IPS-18a (cell line): Measurements from ENCODE around the gene SF3A2.

Experiments
- H3K27ac ChIP-seq: one replicate; pipeline ENCODE4 v1.5.1; 2013; ENCODE audit warnings: low read length
- H3K27me3 ChIP-seq: one replicate; pipeline ENCODE4 v1.6.1; 2013; ENCODE audit warnings: mild to moderate bottlenecking, low read length; ENCODE audit not compliant: control insufficient read depth, insufficient read depth
- H3K36me3 ChIP-seq: one replicate; pipeline ENCODE4 v1.6.1; 2013; ENCODE audit warnings: low read depth, low read length; ENCODE audit not compliant: control insufficient read depth
- H3K4me1 ChIP-seq: one replicate; pipeline ENCODE4 v1.6.1; 2013; ENCODE audit warnings: low read depth, low read length; ENCODE audit not compliant: control insufficient read depth
- H3K4me3 ChIP-seq: one replicate; pipeline ENCODE4 v1.5.1; 2013; ENCODE audit warnings: low read length
- H3K9ac ChIP-seq: one replicate; pipeline ENCODE4 v1.6.1; 2013; ENCODE audit warnings: mild to moderate bottlenecking, low read length, moderate library complexity
- H3K9me3 ChIP-seq: one replicate; pipeline ENCODE4 v1.6.1; 2013; ENCODE audit warnings: low read depth, low read length; ENCODE audit not compliant: control insufficient read depth

The SF3A2 gene

DNA sequence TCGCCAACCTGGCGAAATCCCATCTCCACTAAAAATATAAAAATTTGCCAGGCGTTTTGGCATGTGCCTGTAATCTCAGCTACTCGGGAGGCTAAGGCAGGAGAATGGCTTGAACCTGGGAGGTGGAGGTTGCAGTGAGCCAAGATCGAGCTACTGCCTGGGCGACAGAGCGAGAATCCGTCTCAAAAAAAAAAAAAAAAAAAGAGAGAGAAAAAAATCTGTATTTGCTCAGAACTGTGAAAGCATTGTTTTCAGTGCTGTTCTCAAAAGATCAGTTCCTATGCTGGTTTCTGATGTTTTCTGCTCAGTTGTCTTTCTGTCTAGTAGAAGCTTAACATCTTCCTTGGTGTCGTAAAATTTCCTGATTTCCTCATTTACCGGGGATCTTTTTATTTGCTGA lies 2.5 kb downstream of the SF3A2 start:
- H3K36me3 ChIP-seq: peaks cover 11% of the 10 kb centered on the region

DNA sequence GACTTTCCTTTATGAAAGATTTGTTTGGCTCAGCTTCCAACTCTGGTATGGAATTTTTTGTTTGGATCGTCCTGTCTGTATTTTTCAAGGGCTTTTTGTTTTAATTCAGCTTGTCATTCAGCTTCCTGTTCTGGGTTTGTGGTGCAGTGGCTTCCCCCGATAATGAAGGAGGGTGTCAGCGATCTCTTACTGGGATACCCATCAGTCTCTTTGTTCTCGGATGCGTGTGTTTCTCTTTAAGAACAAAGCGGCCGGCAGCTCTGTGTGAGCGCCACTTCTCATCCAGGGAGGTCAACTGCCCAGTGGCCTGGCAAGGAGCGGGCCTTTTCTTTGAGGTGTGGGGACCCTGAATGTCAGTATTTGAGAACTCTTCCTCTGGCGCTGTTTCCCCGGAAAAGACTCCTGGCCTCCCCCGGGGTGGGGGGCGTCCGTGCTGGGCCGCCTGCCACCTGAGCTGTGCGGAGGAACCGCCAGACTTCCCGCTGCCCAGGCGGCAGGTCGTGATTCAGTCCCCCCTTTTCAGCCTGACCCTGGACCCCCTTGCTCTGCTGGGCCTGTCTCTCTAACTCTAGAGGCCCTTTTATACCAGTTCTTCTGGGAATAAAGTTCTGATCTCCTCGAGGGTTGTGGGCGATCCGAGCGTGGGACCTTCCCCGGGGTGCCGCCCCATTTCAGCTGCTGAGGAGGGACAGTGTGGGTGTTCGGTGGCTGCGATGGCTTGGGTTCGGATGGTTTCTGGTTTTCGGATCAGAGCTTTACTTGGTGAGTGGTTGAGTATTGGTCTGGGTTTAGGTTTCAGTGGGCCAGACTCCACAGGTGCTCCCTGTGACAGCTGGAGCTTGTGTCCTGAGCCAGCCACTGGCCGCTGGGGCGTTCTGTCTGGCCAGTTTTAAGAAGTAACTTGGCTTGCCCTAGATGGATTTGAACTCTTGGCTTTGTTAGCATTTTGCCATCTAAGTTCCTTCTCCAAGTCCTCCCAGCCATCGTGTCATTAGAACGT lies 3.4 kb downstream of the SF3A2 start:
- H3K27me3 ChIP-seq: no peaks in the 10 kb centered on the region
- peak overlapping the region; percentile 65 for H3K9ac ChIP-seq
- no peaks in the 10 kb centered on the region for H3K9me3 ChIP-seq
- peaks cover 19% of the 10 kb centered on the region for H3K36me3 ChIP-seq
- H3K4me1 ChIP-seq: peaks cover 23% of the 10 kb centered on the region
- no peak overlapping the region for H3K27ac ChIP-seq
- peak overlapping the region; percentile 90 for H3K4me3 ChIP-seq

More for the DNA sequence above, 2.5 kb downstream of the SF3A2 start:
- H3K9me3 ChIP-seq: no peaks in the 10 kb centered on the region
- H3K27me3 ChIP-seq: no peaks in the 10 kb centered on the region
- H3K4me1 ChIP-seq: peaks cover 23% of the 10 kb centered on the region
- H3K27ac ChIP-seq: no peak overlapping the region
- H3K9ac ChIP-seq: peak overlapping the region; percentile 65
- peak overlapping the region; percentile 90 for H3K4me3 ChIP-seq

DNA sequence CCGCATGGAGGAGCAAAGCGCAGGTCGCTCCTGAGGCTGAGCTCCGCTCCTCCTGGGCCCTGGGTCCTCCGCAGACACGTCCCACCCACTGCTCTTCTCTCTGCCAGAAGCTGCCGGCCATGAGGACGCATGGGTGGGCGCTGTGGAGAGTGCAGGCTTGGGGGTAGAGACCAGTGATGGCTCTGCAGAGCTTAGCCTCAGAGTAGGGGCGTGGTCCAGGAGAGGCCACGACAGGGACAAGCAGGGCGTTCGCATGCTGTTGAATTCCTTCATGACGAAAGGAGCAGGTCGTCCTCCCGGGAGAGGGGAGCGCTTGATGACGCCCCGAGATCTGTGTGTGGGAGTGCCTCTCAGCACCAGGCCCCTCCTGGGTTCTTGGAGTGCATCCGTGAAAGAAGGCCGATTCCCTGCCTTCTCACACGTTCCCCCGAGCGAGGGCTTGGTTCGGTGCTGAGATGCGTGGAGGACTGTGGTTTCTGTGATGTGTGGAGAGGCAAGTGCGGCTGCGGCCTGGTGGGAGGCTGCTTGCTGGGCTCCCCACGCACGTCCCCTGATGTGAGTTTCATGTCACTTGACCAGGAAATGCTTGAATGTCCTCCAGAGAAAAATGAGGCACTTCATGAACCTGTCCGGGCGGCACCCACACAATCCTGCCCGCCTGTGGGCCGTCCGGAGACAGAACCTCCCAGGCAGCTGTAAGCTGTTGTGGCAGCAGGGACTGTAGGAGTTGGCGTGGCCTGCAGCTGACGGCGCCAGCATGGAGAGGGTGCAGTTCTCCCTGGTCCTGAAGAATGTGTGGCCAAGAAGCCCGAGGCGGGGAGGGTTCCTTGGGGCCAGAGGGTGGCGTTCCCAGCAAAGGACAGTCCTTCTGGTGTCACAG lies 4.5 kb downstream of the SF3A2 start:
- Histone ChIP-seq H3K9me3 (no peaks in the 10 kb centered on the region), H3K9ac (no peak overlapping the region), H3K27me3 (no peaks in the 10 kb centered on the region), H3K4me3 (peak overlapping the region; percentile 90), H3K36me3 (peaks cover 30% of the 10 kb centered on the region), H3K27ac (no peak overlapping the region), H3K4me1 (peaks cover 23% of the 10 kb centered on the region)

DNA sequence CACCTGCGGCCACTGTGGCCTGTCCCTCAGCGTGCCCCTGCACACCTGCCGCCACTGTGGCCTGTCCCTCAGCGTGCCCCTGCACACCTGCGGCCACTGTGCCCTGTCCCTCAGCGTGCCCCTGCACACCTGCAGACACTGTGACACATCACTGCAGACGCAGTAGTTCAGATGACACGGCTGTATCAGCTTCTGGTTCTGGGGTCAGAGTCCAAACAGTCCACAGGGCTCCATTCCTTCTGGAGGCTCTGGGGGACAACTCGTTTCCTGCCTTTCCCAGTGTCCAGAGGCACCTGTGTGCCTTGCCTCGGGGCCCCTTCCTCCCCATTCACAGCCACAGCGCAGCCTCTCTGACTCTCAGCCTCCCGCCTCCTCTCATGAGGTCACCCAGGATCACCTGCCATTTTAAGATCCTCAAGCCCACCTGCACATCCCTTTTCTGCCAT lies 5.5 kb downstream of the SF3A2 start:
- Histone ChIP-seq H3K27ac (no peak overlapping the region), H3K27me3 (no peaks in the 10 kb centered on the region), H3K4me3 (no peak overlapping the region), H3K9me3 (no peaks in the 10 kb centered on the region), H3K4me1 (peaks cover 23% of the 10 kb centered on the region), H3K36me3 (peaks cover 40% of the 10 kb centered on the region), H3K9ac (no peak overlapping the region)

DNA sequence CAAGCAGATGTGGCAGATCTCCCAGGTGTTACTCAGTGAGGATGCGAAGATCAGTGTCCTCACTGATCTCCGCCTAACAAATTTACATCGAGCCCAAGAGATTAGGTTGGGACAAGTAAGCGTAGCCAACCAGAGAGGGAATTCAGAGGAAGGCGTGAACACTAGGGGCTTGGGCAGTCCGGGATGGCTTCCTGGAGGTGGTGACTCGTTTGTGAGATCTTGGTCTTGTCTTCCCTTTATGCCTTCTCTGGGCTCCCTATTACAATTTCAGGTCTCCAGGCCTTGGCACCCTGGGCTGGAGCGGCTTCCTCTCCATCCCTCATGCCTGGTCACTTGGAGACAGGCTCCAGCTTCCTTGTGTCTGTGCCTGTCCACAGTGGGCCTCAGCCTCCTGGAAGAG lies 6.2 kb downstream of the SF3A2 start:
- Histone ChIP-seq H3K4me1 (peaks cover 18% of the 10 kb centered on the region), H3K9me3 (no peaks in the 10 kb centered on the region), H3K9ac (no peak overlapping the region), H3K36me3 (peaks cover 43% of the 10 kb centered on the region), H3K27ac (no peak overlapping the region), H3K27me3 (no peaks in the 10 kb centered on the region), H3K4me3 (no peak overlapping the region)

DNA sequence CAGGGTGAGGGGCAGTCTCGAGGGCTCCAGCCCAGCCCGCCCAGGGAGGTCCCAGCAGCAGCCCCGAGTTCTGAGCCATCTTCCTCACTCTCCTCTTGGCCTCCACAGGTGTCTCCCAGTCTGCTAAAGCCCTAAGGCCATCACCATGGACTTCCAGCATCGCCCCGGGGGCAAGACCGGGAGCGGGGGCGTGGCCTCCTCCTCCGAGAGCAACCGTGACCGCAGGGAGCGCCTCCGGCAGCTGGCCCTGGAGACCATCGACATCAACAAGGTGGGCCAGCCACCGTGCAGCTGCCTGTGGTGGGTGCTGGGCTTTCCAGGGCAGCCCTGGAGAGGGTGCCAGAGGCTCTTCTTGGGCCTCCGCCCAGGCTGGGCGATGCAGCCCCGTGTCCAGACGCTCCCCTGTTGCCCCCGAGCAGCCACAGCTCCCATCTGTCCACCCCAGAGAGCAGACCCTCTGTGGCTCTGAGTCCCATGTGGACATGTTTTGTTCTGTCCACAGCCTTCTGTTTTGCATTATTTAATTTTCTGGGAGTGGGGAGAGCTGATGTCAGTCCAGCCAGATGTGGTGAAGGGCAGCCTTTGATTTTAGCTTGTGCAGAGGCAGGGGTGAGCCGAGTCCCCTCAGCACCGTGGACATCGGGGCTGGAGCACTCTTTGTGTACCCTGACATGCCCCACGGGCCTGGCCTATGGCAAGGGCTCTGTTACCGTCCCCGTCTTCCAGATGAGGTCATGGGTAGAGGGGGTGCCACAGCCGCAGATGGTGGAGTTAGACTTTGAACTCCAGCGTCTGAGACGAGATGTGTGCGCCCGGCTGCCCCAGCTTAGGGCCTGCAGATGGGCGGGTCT lies 6.9 kb downstream of the SF3A2 start:
- H3K9ac ChIP-seq: no peak overlapping the region
- no peak overlapping the region for H3K27ac ChIP-seq
- H3K27me3 ChIP-seq: no peaks in the 10 kb centered on the region
- H3K9me3 ChIP-seq: no peaks in the 10 kb centered on the region
- H3K36me3 ChIP-seq: peaks cover 43% of the 10 kb centered on the region
- H3K4me1 ChIP-seq: peaks cover 11% of the 10 kb centered on the region
- H3K4me3 ChIP-seq: no peak overlapping the region

DNA sequence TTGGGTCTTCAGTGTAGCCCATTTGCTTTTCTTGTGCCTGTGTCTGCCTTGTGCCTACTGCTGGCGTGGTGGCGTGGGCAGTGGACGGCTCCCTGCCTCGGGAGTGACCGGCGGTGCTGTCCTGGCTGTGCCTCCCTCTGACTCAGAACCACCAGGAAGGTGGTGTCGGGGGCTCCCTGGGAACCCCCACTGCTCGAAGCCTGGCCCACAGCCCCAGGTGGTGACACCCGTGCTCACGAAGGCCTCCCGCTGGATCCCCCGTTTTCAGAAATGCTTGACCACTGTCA lies 7.4 kb downstream of the SF3A2 start:
- peaks cover 6% of the 10 kb centered on the region for H3K4me1 ChIP-seq
- peaks cover 43% of the 10 kb centered on the region for H3K36me3 ChIP-seq
- H3K27me3 ChIP-seq: no peaks in the 10 kb centered on the region
- H3K27ac ChIP-seq: no peak overlapping the region
- H3K9ac ChIP-seq: no peak overlapping the region
- H3K4me3 ChIP-seq: no peak overlapping the region
- no peaks in the 10 kb centered on the region for H3K9me3 ChIP-seq

DNA sequence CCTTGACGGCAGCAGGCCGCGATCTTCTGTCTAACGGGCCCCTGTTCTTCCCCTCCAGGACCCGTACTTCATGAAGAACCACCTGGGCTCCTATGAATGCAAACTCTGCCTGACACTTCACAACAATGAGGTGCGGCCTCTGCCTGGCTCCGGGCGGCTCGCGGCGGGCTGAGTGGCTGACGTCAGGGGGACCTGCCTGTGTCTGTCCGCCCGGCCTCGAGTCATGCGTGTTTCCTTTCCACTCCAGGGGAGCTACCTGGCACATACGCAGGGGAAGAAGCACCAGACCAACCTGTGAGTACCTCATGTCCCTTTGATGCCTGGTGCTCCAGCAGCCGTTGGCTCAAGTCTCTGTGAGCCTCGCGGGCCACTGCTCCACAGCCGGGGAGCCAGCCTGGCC lies 7.9 kb downstream of the SF3A2 start:
- no peak overlapping the region for H3K27ac ChIP-seq
- H3K9me3 ChIP-seq: no peaks in the 10 kb centered on the region
- no peaks in the 10 kb centered on the region for H3K27me3 ChIP-seq
- peaks cover 43% of the 10 kb centered on the region for H3K36me3 ChIP-seq
- H3K4me3 ChIP-seq: no peak overlapping the region
- H3K4me1 ChIP-seq: peaks cover 2% of the 10 kb centered on the region
- no peak overlapping the region for H3K9ac ChIP-seq

DNA sequence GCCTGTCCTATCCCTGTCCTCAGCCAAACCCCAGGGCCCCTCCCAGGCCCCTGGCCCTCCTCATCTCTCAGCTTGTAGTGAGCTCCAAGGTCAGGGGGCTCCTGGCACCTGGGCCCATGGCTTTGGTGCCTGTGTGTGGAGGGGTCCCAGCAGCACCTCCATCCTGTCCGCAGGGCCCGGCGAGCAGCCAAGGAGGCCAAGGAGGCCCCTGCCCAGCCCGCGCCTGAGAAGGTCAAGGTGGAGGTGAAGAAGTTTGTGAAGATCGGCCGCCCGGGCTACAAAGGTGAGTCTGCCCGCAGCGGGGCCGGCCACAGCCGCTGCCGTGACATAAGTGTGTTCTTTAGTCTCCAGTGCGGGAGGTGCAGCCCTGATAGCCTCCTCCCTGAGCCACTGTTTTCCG lies 8.6 kb downstream of the SF3A2 start:
- Histone ChIP-seq H3K4me1 (no peaks in the 10 kb centered on the region), H3K27ac (no peak overlapping the region), H3K36me3 (peaks cover 43% of the 10 kb centered on the region), H3K9ac (no peak overlapping the region), H3K27me3 (no peaks in the 10 kb centered on the region), H3K4me3 (no peak overlapping the region), H3K9me3 (no peaks in the 10 kb centered on the region)

DNA sequence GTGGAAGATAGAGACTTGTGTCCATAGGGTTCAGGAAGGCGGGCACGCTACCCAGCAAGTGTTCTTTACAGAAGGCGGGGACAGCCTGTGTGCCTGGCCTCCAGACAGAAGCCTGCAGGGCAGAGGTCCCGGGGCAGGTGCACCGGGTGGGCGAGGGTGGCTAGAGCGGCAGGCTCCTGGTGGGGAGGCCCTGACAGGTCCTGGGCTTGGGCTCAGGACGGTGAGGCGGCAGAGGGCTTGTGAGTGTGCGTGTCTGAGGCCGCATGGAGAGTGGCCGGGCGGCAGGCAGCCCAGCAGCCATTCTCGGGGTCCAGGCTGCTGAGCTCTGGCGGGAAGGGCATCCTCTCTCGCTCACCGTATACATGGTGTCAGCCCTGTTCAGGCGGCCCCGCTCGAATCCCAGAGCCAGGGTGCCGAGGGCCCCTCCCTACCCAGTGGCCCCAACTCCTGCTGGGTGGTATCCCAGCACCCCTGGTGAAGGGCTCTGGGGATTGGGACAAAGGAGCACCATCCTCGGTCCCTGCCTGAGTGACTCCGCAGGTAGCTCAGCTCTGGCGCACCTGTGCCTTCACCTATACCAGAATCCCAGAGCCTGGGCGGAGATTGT lies 9.5 kb downstream of the SF3A2 start:
- Histone ChIP-seq H3K27me3 (no peaks in the 10 kb centered on the region), H3K27ac (no peak overlapping the region), H3K4me1 (no peaks in the 10 kb centered on the region), H3K36me3 (peaks cover 43% of the 10 kb centered on the region), H3K9me3 (no peaks in the 10 kb centered on the region), H3K4me3 (no peak overlapping the region), H3K9ac (no peak overlapping the region)
